GM12878 (cell line): ENCODE results near the gene NPAS2.

ENCODE experiments used
- TF ChIP-seq, protein P1 (sequence below), 3 experiments: IDR thresholded peaks in 2 of 3; conservative IDR thresholded peaks in 1 of 3; 2 replicates each; pipeline ENCODE4 v1.5.1; 2011; ENCODE audit warnings: low read depth in 3 of 3, low read length in 3 of 3, mild to moderate bottlenecking in 3 of 3, control low read depth in 2 of 3, moderate library complexity in 2 of 3, inconsistent platforms in 1 of 3, mixed read lengths in 1 of 3; ENCODE audit not compliant: control insufficient read depth in 2 of 3, insufficient read depth in 1 of 3; ENCODE audit errors: extremely low read depth in 1 of 3
- TF ChIP-seq, protein P2 (sequence below): fragments of 450-650 bp; formaldehyde crosslinking; IDR thresholded peaks from 2 replicates; pipeline ENCODE4 v1.4.0; 2022; ENCODE audit warnings: mild to moderate bottlenecking, moderate library complexity
- TF ChIP-seq, protein P3 (sequence below): IDR thresholded peaks from 2 replicates; pipeline ENCODE4 v1.6.1; 2011; ENCODE audit warnings: mild to moderate bottlenecking, low read depth, low read length, moderate library complexity; ENCODE audit not compliant: insufficient replicate concordance

DNA sequence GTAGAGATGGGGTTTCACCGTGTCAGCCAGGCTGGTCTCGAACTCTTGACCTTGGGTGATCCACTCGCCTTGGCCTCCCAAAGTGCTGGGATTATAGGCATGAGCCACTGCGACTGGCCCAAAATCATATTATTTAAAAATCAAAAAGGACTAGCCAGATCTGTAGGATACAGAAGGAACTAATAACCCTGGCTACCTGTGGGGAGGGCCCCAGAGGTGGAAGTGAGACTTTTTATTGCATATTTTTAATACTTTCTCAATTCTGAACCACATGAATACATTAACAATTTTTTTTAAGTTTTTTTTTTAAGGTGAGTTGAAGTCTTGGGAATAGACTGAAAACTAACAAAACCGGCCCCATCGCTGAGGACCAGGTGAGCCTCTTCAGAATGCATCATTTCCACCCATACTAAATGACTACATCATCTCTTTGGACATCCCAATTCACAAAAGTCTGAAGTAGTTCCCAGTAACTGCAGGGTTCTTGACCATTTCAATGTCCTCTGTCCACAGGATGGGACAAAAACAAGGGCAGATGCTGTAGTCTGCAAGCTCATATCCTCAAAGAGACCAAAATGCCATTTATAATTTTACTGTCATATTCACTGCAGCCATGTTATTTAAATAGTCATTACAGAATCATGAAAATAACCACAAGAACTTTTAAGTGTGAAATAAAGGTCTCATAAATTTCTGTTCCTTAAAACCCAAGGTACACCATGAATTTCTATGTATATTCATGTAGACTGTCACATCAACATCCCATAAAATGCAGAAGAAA is 203.6 kb downstream of the NPAS2 start:
- TF ChIP-seq, protein P1, sequence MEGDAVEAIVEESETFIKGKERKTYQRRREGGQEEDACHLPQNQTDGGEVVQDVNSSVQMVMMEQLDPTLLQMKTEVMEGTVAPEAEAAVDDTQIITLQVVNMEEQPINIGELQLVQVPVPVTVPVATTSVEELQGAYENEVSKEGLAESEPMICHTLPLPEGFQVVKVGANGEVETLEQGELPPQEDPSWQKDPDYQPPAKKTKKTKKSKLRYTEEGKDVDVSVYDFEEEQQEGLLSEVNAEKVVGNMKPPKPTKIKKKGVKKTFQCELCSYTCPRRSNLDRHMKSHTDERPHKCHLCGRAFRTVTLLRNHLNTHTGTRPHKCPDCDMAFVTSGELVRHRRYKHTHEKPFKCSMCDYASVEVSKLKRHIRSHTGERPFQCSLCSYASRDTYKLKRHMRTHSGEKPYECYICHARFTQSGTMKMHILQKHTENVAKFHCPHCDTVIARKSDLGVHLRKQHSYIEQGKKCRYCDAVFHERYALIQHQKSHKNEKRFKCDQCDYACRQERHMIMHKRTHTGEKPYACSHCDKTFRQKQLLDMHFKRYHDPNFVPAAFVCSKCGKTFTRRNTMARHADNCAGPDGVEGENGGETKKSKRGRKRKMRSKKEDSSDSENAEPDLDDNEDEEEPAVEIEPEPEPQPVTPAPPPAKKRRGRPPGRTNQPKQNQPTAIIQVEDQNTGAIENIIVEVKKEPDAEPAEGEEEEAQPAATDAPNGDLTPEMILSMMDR (IDR thresholded peaks at IDR 0.05 in 2 of 3, conservative IDR thresholded peaks at IDR 0.05 in 1 of 3; ENCODE audit: control insufficient read depth in 2 of 3, extremely low read depth in 1 of 3, insufficient read depth in 1 of 3, low read depth in 3 of 3, low read length in 3 of 3) = no peak
- TF ChIP-seq, protein P2, sequence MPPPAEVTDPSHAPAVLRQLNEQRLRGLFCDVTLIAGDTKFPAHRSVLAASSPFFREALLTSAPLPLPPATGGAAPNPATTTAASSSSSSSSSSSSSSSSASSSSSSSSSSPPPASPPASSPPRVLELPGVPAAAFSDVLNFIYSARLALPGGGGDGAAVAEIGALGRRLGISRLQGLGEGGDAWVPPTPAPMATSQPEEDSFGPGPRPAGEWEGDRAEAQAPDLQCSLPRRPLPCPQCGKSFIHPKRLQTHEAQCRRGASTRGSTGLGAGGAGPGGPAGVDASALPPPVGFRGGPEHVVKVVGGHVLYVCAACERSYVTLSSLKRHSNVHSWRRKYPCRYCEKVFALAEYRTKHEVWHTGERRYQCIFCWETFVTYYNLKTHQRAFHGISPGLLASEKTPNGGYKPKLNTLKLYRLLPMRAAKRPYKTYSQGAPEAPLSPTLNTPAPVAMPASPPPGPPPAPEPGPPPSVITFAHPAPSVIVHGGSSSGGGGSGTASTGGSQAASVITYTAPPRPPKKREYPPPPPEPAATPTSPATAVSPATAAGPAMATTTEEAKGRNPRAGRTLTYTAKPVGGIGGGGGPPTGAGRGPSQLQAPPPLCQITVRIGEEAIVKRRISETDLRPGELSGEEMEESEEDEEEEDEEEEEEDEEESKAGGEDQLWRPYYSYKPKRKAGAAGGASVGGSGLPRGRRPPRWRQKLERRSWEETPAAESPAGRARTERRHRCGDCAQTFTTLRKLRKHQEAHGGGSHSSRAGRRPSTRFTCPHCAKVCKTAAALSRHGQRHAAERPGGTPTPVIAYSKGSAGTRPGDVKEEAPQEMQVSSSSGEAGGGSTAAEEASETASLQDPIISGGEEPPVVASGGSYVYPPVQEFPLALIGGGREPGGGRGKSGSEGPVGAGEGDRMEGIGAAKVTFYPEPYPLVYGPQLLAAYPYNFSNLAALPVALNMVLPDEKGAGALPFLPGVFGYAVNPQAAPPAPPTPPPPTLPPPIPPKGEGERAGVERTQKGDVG (CRISPR knock-in tag) = no peak
- TF ChIP-seq, protein P3, sequence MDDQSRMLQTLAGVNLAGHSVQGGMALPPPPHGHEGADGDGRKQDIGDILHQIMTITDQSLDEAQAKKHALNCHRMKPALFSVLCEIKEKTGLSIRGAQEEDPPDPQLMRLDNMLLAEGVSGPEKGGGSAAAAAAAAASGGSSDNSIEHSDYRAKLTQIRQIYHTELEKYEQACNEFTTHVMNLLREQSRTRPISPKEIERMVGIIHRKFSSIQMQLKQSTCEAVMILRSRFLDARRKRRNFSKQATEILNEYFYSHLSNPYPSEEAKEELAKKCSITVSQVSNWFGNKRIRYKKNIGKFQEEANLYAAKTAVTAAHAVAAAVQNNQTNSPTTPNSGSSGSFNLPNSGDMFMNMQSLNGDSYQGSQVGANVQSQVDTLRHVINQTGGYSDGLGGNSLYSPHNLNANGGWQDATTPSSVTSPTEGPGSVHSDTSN = no peak
